GM19438 (cell line): ENCODE results near the gene IGF2.

Experiments used
- ATAC-seq: cut with Tn5 transposase; IDR thresholded peaks from one replicate; pipeline ENCODE4 v1.9.1; 2021; ENCODE audit warnings: low read depth; ENCODE audit not compliant: unreplicated experiment

IGF2 gene

DNA sequence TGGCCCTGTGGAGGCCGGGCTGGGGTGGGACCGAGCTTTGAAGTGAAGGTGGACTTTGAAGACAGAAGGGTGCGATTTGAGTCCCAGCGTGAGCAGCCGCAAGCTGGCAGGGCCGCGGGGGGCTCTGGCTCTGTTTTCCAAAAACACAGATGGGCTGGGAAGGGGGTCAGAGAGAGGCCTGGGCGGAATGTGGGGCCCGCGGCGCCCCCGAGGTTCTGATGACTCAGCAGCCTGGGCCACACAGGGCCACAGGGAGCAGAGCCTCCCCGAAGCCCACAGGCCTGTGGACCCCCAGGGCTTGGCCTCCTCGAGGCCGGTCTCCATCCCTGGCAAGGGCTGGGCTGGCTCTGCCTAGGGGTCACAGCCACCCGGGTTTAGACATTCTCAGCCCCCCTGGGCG, 15.7 kb upstream of the IGF2 start:
- ATAC-seq, result no peak

- ATAC-seq, result no peak
Observed at GRCh38 chr11:2154195-2154585, 15.0 kb upstream of the IGF2 start.

DNA sequence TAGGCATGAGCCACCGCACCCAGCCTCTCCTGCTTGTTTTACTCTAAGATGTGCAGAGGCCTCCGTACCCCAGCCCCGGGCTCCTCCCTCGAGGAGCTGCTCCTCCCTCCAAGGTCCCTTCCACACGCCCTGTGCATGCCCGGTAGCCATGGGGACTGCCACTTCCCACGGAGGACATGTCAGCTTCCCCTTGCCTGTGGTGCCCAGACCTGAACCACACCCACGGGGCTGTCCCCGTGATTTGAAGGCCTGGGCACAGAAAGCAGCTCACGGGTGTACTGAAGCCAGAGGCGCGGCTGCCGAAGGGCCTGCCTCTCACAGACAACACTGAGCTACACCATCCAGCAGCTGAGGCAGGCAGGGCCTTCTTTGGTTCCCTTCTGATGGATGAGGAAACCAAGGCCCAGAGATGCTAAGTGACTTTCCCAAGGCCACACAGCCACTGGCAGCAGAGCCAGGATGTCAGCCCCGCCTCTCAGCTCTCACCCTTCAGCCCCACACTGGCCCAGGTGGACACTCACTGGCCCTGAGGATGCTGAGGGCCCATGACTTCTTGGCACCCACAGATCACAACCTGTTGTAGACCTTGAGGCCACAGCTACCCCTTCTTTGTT, 14.5 kb upstream of the IGF2 start:
- ATAC-seq, result no peak

- no peak for ATAC-seq
Observed at GRCh38 chr11:2151500-2152257, 12.5 kb upstream of the IGF2 start.

- ATAC-seq, result no peak
Observed at GRCh38 chr11:2149864-2150847, 11.0 kb upstream of the IGF2 start.

DNA sequence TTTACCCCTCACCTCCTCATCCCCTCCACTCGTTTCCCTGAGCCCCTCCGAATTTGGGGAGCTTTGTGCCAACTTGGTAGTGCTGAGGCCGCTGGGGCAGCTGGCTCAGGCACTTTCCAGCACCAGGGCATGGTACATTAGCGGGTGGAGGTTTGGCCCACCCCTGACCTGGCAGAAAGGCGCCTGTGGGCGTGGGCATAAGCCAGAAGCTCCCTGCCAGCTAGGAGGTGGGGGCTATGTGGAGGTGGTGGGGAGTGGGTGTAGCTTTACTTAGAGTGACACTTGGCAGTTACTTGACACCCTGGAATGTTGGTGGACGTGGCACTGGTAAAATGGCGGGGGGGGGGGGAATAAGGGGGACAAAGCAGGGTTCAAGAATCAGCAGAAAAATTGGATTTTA, 10.3 kb upstream of the IGF2 start:
- ATAC-seq, result no peak

GRCh38 chr11:2148595-2148994, 9.4 kb upstream of the IGF2 start:
- no peak for ATAC-seq

DNA sequence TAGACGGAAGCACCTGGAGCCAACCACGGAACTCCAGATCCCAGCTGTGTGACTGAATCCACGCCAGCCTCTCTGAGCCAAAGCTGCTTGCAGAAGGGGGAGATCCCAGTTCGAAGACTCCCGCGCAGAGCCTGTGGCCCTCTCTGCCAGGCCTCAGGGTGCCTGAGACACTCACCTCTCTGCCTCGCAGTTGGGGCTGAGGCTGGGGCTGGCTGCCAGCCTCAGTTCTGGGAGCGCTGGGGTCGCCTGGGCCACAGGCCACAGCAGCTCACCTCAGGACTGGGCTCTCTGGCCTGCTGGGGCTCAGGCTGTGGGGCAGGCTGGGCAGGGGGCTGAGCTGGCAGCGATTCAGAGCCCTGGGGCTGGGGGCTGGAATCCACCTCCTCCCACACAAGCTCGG, 8.2 kb upstream of the IGF2 start:
- no peak for ATAC-seq

DNA sequence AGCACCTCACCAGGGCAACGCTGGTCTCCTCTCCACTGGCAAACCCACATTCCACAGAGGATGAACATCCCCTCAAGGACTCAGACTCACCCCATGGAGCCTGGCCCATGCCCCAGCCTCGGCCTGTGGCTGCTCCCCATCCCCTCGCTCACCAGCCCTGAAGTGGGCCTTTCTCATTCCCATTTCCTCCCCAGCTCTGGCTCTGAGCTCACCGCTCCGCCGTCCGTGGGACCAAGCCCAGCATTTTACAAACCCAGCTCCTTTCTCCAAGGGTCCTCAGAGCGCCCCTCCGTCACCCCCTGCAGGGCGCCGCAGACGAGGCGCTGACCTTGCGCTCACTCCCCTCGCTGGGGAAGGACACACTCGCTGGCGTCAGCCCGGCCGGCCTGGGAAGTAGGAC, 6.9 kb upstream of the IGF2 start:
- ATAC-seq, result no peak

GRCh38 chr11:2144544-2145248, 5.5 kb upstream of the IGF2 start:
- no peak for ATAC-seq

- no peak for ATAC-seq
Observed at GRCh38 chr11:2143799-2144543, 4.8 kb upstream of the IGF2 start.

- ATAC-seq, result no peak
Observed at GRCh38 chr11:2143477-2143798, 4.2 kb upstream of the IGF2 start.

GRCh38 chr11:2142762-2143202, 3.6 kb upstream of the IGF2 start:
- ATAC-seq, result no peak

DNA sequence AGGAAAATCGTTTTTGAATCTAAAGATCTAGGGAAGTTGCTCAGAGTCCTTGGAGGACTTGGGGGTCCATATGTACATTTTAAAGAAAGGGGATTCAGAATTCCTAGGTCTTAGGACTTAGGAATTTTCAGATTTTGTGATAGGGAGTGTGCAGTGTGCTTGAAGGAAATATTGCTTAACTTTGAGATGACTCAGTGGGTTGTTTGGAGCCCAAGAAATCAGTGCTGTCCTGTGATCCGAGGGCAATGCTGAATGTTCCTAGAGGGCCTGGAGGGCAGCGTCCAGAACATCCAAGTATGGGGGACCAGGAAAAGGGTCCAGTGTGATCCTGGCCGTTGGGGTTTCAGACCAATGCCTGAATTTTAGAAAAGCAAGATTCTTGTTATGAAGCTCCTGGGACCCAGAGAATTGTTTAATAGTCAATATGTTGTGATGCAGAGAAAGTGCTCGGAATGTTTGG, 3.1 kb upstream of the IGF2 start:
- no peak for ATAC-seq

GRCh38 chr11:2140411-2141400, 1.5 kb upstream of the IGF2 start:
- ATAC-seq, result no peak

GRCh38 chr11:2139621-2140337, 590 bp upstream of the IGF2 start:
- ATAC-seq, result no peak

DNA sequence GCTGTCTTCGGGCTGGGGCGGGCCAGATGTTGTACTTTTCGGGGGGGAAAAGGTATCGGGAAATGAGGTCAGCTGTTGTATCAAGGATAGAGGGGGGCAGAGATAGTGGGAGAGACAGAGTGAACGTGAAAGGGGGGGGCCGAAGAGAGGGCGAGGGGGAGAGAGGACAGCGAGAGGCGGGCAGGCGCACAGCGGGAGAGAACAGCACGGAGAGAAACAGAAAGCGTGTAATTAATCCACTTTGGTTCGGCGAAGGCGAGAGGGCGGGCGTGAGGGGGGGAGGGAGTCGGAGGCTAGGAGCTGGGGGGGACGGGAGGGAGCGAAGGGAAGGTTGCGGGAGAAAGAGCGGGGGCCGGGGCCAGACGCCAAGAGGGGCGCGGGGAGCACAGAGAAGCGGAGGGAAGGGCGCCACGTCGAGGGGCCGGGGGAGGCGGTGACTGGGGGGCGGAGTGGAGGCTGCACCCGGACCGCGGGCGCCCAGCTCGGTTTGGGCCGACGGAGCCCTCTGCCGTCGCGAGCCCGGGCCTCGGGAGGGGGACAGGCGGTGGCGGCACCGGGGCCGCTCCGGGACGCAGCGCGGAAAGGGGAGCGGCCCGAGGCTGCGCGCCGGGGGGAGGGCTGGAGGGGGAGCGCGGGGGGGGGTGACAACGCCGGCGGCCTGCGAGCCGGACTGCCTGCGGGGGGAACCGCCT, 612 bp downstream of the IGF2 start:
- ATAC-seq, result no peak

GRCh38 chr11:2138068-2138430, 1.1 kb downstream of the IGF2 start:
- ATAC-seq, result no peak
